Ovary (tissue), 9 donors: ENCODE measurements around the gene FASTK. TPM values are rescaled to one million over a fixed set of nuclear protein-coding genes. Genes with fewer than 3 reads are reported as not detected.

Experiments
- DNase-seq, 5 donors: peaks; one replicate each; pipeline ENCODE4 v3.0.0-alpha.2; 2019 to 2020
- H3K27ac ChIP-seq, 2 donors: fragments of 200-600 bp; one replicate each; pipeline versions ENCODE4 v1.5.1 to v1.8.0; 2019 to 2022
- H3K27me3 ChIP-seq: fragments of 200-600 bp; one replicate; pipeline ENCODE4 v1.8.0; 2022
- H3K36me3 ChIP-seq: fragments of 200-600 bp; sonication (generic); one replicate; pipeline ENCODE4 v1.5.1; 2019
- H3K4me1 ChIP-seq: one replicate; pipeline ENCODE4 v1.8.1; 2013; ENCODE audit warnings: mild to moderate bottlenecking, moderate library complexity; ENCODE audit not compliant: insufficient read depth
- H3K4me3 ChIP-seq: fragments of 200-600 bp; sonication (generic); one replicate; pipeline ENCODE4 v1.5.1; 2017
- H3K9me3 ChIP-seq, 2 donors: fragments of 200-600 bp in 1 of 2; sonication (generic) in 1 of 2; one replicate each; pipeline versions ENCODE4 v1.5.1 to v1.8.1; 2013 to 2019; ENCODE audit warnings: mild to moderate bottlenecking in 1 of 2, moderate library complexity in 1 of 2
- CTCF ChIP-seq, 3 donors: fragments of 450-650 bp in 2 of 3; fragments of 200-600 bp in 1 of 3; IDR thresholded peaks; one replicate each; pipeline versions ENCODE4 v1.5.1 to v1.8.0; 2016 to 2022; ENCODE audit warnings: antibody characterized with exemption in 3 of 3, mild to moderate bottlenecking in 1 of 3
- EP300 ChIP-seq: sonication (generic); formaldehyde crosslinking; IDR thresholded peaks from one replicate; pipeline ENCODE4 v1.6.1; 2017; ENCODE audit warnings: antibody characterized with exemption
- POLR2A ChIP-seq: fragments of 450-650 bp; IDR thresholded peaks from one replicate; pipeline ENCODE4 v1.6.1; 2017; ENCODE audit warnings: antibody characterized with exemption, mild to moderate bottlenecking, moderate library complexity
- WGBS, 3 donors: extraction: QIAGEN DNeasy Blood & Tissue Kit in 1 of 3; methylation state at CpG; one replicate each; pipeline versions ENCODE4 v1.1.5 to v1.1.7; 2013 to 2017; 5-methylcytosine and 5-hydroxymethylcytosine counted together
- intact Hi-C, 4 donors: fragments of 100-400 bp; cut with DNase I; formaldehyde crosslinking; loops; one replicate each; pipeline versions ENCODE4 v1.11.0 to v1.15.1; 2022 to 2023
- polyA plus RNA-seq, 2 donors: library from polyadenylated mRNA; stranded (reverse); fragments of 200-250 nt in 1 of 2; fragments of 350-450 nt in 1 of 2; fragmentation: Illumina TruSeq in 1 of 2; extraction: RNeasy Lipid Tissue Mini Kit (QIAGEN cat#74804) in 1 of 2; gene quantifications; one replicate each; pipeline ENCODE4 v1.2.3, GENCODE V29; 2013 to 2014
- total RNA-seq, 7 donors: library from RNA; depleted of rRNA in 2 of 7; stranded (reverse); fragments of >200 nt in 2 of 7; fragmentation: NEBNext Ultra II Directional in 3 of 7; extraction: Animal tissue kit (Norgen Biotek cat#: 25700) in 3 of 7; gene quantifications; one replicate each; pipeline versions ENCODE4 v1.1.0 to v1.2.4, GENCODE V29; 2016 to 2023
- donor health status: DM: no; HTN: no; CAD: no; lungs with moderate emphysema.
- donor health status: DM: no; HTN: no; CAD: no.
- donor health status: Bipolar disorder and iron deficiency.
- donor health status: DM: yes; HTN: yes; CAD: no.
- donor health status: DM: no; HTN: no; CAD: no.
- donor health status: DM: yes; HTN: yes; CAD: no.

FASTK gene
- total and polyA plus RNA-seq, 9 donors: 5.4 to 95.2 (median 75.8) TPM

- Histone ChIP-seq H3K27me3 (no peaks in the 10 kb centered on the region), H3K9me3 (no peaks in the 10 kb centered on the region), H3K4me3 (no peak overlapping the region), H3K36me3 (no peaks in the 10 kb centered on the region), H3K4me1 (peaks cover 5% of the 10 kb centered on the region), H3K27ac (no peak overlapping the region)
- 72 to 80% (median 74%) methylated on average over 20 of the region's 20 CpGs for WGBS, 3 donors
- intact Hi-C loops: no loop called here
- TF ChIP-seq POLR2A (no peak), EP300 (no peak), CTCF (IDR thresholded peaks at IDR 0.05) (no peak)
- no peak for DNase-seq
Measured at GRCh38 chr7:151099486-151100211, 19.0 kb upstream of the FASTK start.

GRCh38 chr7:151095828-151096475 is 15.3 kb upstream of the FASTK start:
- intact Hi-C loops: no loop called here
- H3K27ac ChIP-seq: no peak overlapping the region
- no peak overlapping the region for H3K4me3 ChIP-seq
- TF ChIP-seq POLR2A: no peak
- TF ChIP-seq CTCF (IDR thresholded peaks at IDR 0.05): no peak
- TF ChIP-seq EP300: no peak
- no peak for DNase-seq
- no peaks in the 10 kb centered on the region for H3K36me3 ChIP-seq
- no peaks in the 10 kb centered on the region for H3K27me3 ChIP-seq
- H3K4me1 ChIP-seq: peaks cover 5% of the 10 kb centered on the region
- no peaks in the 10 kb centered on the region for H3K9me3 ChIP-seq
- WGBS, 3 donors: 73 to 76% (median 75%) methylated on average over 17 of the region's 17 CpGs

DNA sequence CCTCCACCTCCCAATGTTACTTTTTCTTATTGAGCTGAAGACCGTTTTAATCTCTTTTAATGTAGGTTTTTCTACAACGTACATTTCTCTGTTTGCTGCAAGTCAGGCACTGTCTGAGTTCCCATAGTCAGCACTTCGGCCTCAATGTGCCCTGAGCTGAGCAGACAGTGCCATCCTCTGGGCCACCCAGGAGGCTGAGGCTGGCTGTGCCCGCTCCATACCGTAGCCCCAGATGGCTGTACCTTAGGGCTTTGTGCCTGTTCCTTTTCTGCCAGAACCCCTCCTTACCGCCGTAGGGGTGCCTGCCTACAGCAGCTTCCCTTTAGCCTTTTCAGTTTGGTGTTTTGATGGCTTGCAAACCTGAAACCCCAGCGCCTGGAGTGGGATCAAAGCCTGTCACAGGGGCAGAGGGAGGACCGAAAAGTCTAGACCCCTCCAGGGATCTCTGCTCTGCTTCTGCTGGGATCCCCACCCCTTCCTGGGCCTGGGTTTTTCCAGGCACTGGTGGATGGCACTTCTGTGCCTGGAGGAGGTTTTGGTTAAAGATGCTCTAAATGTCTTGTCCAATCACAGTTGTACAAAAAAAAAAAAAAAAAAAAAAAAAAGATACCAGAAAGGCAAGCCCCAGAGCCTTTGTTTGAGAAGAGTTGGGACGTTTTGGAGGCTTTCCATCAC is 14.7 kb upstream of the FASTK start:
- H3K4me1 ChIP-seq: peaks cover 5% of the 10 kb centered on the region
- 70 to 72% (median 71%) methylated on average over 10 of the region's 10 CpGs for WGBS, 3 donors
- no peak for DNase-seq
- H3K4me3 ChIP-seq: no peak overlapping the region
- no peak overlapping the region for H3K27ac ChIP-seq
- intact Hi-C loops: no loop called here
- H3K9me3 ChIP-seq: no peaks in the 10 kb centered on the region
- H3K27me3 ChIP-seq: no peaks in the 10 kb centered on the region
- TF ChIP-seq CTCF (IDR thresholded peaks at IDR 0.05) (no peak), POLR2A (no peak), EP300 (no peak)
- H3K36me3 ChIP-seq: no peaks in the 10 kb centered on the region

DNA sequence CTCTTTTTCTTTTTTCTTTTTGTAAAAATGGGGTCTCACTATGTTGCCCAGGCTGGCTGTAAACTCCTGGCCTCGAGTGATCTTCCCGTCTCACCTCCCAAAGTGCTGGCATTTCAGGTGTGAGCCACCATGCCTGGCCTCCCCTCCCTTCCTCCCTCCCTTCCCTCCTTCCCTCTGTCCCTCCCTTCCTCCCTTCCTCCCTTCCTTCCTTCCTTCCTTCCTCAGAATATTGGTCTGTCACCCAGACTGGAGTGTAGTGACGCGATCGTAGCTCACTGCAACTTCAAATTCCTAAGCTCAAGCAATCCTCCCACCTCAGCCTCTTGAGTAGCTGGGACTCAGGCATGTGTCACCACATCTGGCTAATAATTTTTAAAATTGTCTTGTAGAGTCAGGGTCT is 14.1 kb upstream of the FASTK start:
- intact Hi-C loops: no loop called here
- H3K27me3 ChIP-seq: no peaks in the 10 kb centered on the region
- TF ChIP-seq EP300: no peak
- no peak for TF ChIP-seq CTCF (IDR thresholded peaks at IDR 0.05)
- no peak for TF ChIP-seq POLR2A
- H3K4me3 ChIP-seq: no peak overlapping the region
- DNase-seq: no peak
- peaks cover 7% of the 10 kb centered on the region for H3K4me1 ChIP-seq
- 77 to 82% (median 81%) methylated on average over 5 of the region's 5 CpGs for WGBS, 3 donors
- no peaks in the 10 kb centered on the region for H3K36me3 ChIP-seq
- no peak overlapping the region for H3K27ac ChIP-seq
- no peaks in the 10 kb centered on the region for H3K9me3 ChIP-seq
